Measurements from ENCODE around the gene NHSL1.

DNA sequence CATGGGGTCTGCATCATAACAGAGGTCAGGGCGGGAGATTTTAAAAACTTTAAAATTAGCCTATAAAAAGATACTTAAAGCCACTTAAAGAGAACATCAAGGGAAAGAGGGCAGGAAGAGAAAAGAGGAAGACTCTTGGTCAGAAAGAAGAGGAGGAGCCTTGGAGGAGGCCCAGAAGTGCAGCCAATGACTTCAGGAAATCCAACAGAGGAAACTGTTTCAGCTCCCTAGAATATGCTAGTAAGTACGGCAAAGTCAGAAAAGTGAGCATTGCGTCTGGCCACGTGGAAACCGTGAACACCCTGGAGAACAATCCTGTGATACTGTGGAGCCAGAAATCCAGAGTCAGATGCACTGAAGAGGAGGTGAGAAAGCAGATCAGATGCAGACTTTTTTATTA lies 22.5 kb upstream of the NHSL1 start:
- TF ChIP-seq, protein P1, sequence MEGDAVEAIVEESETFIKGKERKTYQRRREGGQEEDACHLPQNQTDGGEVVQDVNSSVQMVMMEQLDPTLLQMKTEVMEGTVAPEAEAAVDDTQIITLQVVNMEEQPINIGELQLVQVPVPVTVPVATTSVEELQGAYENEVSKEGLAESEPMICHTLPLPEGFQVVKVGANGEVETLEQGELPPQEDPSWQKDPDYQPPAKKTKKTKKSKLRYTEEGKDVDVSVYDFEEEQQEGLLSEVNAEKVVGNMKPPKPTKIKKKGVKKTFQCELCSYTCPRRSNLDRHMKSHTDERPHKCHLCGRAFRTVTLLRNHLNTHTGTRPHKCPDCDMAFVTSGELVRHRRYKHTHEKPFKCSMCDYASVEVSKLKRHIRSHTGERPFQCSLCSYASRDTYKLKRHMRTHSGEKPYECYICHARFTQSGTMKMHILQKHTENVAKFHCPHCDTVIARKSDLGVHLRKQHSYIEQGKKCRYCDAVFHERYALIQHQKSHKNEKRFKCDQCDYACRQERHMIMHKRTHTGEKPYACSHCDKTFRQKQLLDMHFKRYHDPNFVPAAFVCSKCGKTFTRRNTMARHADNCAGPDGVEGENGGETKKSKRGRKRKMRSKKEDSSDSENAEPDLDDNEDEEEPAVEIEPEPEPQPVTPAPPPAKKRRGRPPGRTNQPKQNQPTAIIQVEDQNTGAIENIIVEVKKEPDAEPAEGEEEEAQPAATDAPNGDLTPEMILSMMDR (IDR thresholded peaks at IDR 0.05; ENCODE audit: insufficient read depth, low read length, poor library complexity, severe bottlenecking): no peak
- TF ChIP-seq EZH2phosphoT487 (conservative IDR thresholded peaks at IDR 0.05; ENCODE audit: low read length): no peak
